CD14-positive monocyte (primary cell): ENCODE data around the gene ALDH5A1. TPM values are rescaled to one million over a fixed set of nuclear protein-coding genes. Genes with fewer than 3 reads are reported as not detected.

Experiments
- DNase-seq, 3 donors: peaks; one replicate each; pipeline ENCODE4 v3.0.0-alpha.2; 2011 to 2022
- H2AFZ ChIP-seq: 2 replicates; pipeline ENCODE4 v1.6.0; 2012; ENCODE audit warnings: mild to moderate bottlenecking, low read depth, low read length, inconsistent platforms; ENCODE audit not compliant: insufficient read depth, poor library complexity, severe bottlenecking
- H3K27ac ChIP-seq, 2 donors: 1 replicate in 1 of 2; 2 replicates in 1 of 2; pipeline ENCODE4 v1.5.1; 2012 to 2013; ENCODE audit warnings: low read length in 2 of 2, control low read depth in 1 of 2, inconsistent platforms in 1 of 2, low read depth in 1 of 2, mild to moderate bottlenecking in 1 of 2
- H3K27me3 ChIP-seq, 2 donors: one replicate each; pipeline versions ENCODE4 v1.6.0 to v1.6.1; 2011 to 2013; ENCODE audit warnings: low read length in 2 of 2; ENCODE audit not compliant: control insufficient read depth in 2 of 2, insufficient read depth in 2 of 2
- H3K36me3 ChIP-seq, 2 donors: replicated peaks in 1 of 2; 1 replicate in 1 of 2; 2 replicates in 1 of 2; pipeline versions ENCODE4 v1.5.1 to v1.6.1; 2012 to 2013; ENCODE audit warnings: low read length in 2 of 2, control low read depth in 1 of 2, inconsistent platforms in 1 of 2, mild to moderate bottlenecking in 1 of 2; ENCODE audit not compliant: insufficient read depth in 2 of 2, control insufficient read depth in 1 of 2
- H3K4me1 ChIP-seq, 2 donors: 1 replicate in 1 of 2; 2 replicates in 1 of 2; pipeline versions ENCODE4 v1.5.1 to v1.6.1; 2012 to 2013; ENCODE audit warnings: low read length in 2 of 2, control low read depth in 1 of 2, inconsistent platforms in 1 of 2, mild to moderate bottlenecking in 1 of 2, moderate library complexity in 1 of 2; ENCODE audit not compliant: insufficient read depth in 2 of 2, control insufficient read depth in 1 of 2
- H3K4me2 ChIP-seq: replicated peaks from 2 replicates; pipeline ENCODE3; 2012; ENCODE audit warnings: low read length, moderate library complexity, mild to moderate bottlenecking; ENCODE audit not compliant: poor library complexity, severe bottlenecking; ENCODE audit errors: extremely low read depth
- H3K4me3 ChIP-seq, 3 experiments: fragments of 200-600 bp in 1 of 3; sonication (generic) in 1 of 3; replicated peaks in 1 of 3; 1 replicate in 2 of 3; 2 replicates in 1 of 3; pipeline ENCODE4 v1.5.1; 2011 to 2013; ENCODE audit warnings: low read length in 3 of 3, mild to moderate bottlenecking in 3 of 3, control low read depth in 2 of 3, low read depth in 2 of 3, inconsistent platforms in 1 of 3, moderate library complexity in 1 of 3
- H3K79me2 ChIP-seq: 2 replicates; pipeline ENCODE4 v1.6.0; 2012; ENCODE audit warnings: mild to moderate bottlenecking, control low read depth, inconsistent platforms, low read length, moderate library complexity; ENCODE audit not compliant: insufficient read depth
- H3K9ac ChIP-seq: 2 replicates; pipeline ENCODE4 v1.6.0; 2017; ENCODE audit warnings: low read length, mild to moderate bottlenecking; ENCODE audit not compliant: insufficient read depth, poor library complexity, severe bottlenecking
- H3K9me3 ChIP-seq, 2 donors: replicated peaks in 1 of 2; 1 replicate in 1 of 2; 2 replicates in 1 of 2; pipeline versions ENCODE4 v1.5.1 to v1.6.1; 2012 to 2013; ENCODE audit warnings: low read length in 2 of 2, control low read depth in 1 of 2; ENCODE audit not compliant: control insufficient read depth in 1 of 2, insufficient read depth in 1 of 2
- H4K20me1 ChIP-seq: 2 replicates; pipeline ENCODE4 v1.6.0; 2012; ENCODE audit warnings: mild to moderate bottlenecking, low read length, control low read depth, moderate library complexity; ENCODE audit not compliant: insufficient read depth
- H3K27ac Mint-ChIP-seq, 7 donors: one replicate each; pipeline ENCODE4 v1.8.0; 2020; ENCODE audit warnings: mild to moderate bottlenecking in 7 of 7, mixed read lengths in 7 of 7, moderate library complexity in 6 of 7, inconsistent platforms in 2 of 7
- H3K27me3 Mint-ChIP-seq, 3 donors: one replicate each; pipeline ENCODE4 v1.8.0; 2021 to 2022; ENCODE audit warnings: low read depth in 3 of 3, mild to moderate bottlenecking in 3 of 3, mixed read lengths in 3 of 3, moderate library complexity in 3 of 3, inconsistent platforms in 1 of 3
- H3K36me3 Mint-ChIP-seq, 2 donors: one replicate each; pipeline ENCODE4 v1.8.0; 2020; ENCODE audit warnings: mixed read lengths in 2 of 2, inconsistent platforms in 1 of 2, mild to moderate bottlenecking in 1 of 2
- H3K4me1 Mint-ChIP-seq: one replicate; pipeline ENCODE4 v1.8.0; 2020; ENCODE audit warnings: mild to moderate bottlenecking, mixed read lengths
- H3K4me3 Mint-ChIP-seq, 2 donors: one replicate each; pipeline ENCODE4 v1.8.0; 2020; ENCODE audit warnings: mild to moderate bottlenecking in 2 of 2, mixed read lengths in 2 of 2, moderate library complexity in 1 of 2
- H3K9me3 Mint-ChIP-seq, 7 donors: one replicate each; pipeline ENCODE4 v1.8.0; 2020 to 2022; ENCODE audit warnings: mixed read lengths in 7 of 7, mild to moderate bottlenecking in 6 of 7, moderate library complexity in 6 of 7, inconsistent platforms in 2 of 7
- CTCF ChIP-seq: fragments of 200-600 bp; IDR thresholded peaks from one replicate; pipeline ENCODE4 v1.8.0; 2022; ENCODE audit warnings: antibody characterized with exemption, mild to moderate bottlenecking
- WGBS: methylation state at CpG from one replicate; pipeline ENCODE4 v1.1.5; 2013; ENCODE audit warnings: missing lambda C conversion rate; ENCODE audit not compliant: insufficient coverage; 5-methylcytosine and 5-hydroxymethylcytosine counted together
- intact Hi-C, 2 donors: fragments of 100-400 bp; cut with micrococcal nuclease; formaldehyde crosslinking; loops; one replicate each; pipeline versions ENCODE4 v1.15.0 to v1.15.1; 2023
- polyA plus RNA-seq, 3 donors: library from polyadenylated mRNA; depleted of rRNA in 1 of 3; unstranded in 2 of 3; stranded (reverse) in 1 of 3; fragments of 300-500 nt in 2 of 3; fragments of >200 nt in 1 of 3; fragmentation: Illumina TruSeq in 2 of 3; gene quantifications; 1 replicate in 2 of 3; 2 replicates in 1 of 3; pipeline ENCODE4 v1.2.3, GENCODE V29; 2012 to 2021

Gene ALDH5A1
- polyA plus RNA-seq, 3 donors: 0.04 to 0.33 (median 0.17) TPM

GRCh38 chr6:24535210-24535609, 40.4 kb downstream of the ALDH5A1 start:
- no peak overlapping the region for H3K4me3 ChIP-seq
- WGBS: no CpG with 5 or more reads among the region's 3 CpGs
- no peaks in the 10 kb centered on the region for H3K4me1 ChIP-seq
- intact Hi-C loops: no loop called here
- Mint-ChIP-seq H3K27ac (no peak overlapping the region), H3K36me3 (no peaks in the 10 kb centered on the region), H3K4me1 (no peaks in the 10 kb centered on the region), H3K27me3 (no peaks in the 10 kb centered on the region), H3K9me3 (no peaks in the 10 kb centered on the region), H3K4me3 (no peak overlapping the region)
- TF ChIP-seq CTCF: no peak
- no peak overlapping the region for H3K9ac ChIP-seq
- H3K4me2 ChIP-seq: no peak overlapping the region
- no peak overlapping the region for H3K27ac ChIP-seq
- no peak for DNase-seq
- H3K27me3 ChIP-seq: no peaks in the 10 kb centered on the region
- H2AFZ ChIP-seq: no peak overlapping the region
- H3K79me2 ChIP-seq: no peaks in the 10 kb centered on the region
- H4K20me1 ChIP-seq: no peaks in the 10 kb centered on the region
- H3K36me3 ChIP-seq: no peaks in the 10 kb centered on the region
- no peaks in the 10 kb centered on the region for H3K9me3 ChIP-seq

- Histone ChIP-seq H2AFZ (no peak overlapping the region), H3K9me3 (no peaks in the 10 kb centered on the region), H3K27ac (no peak overlapping the region), H3K9ac (no peak overlapping the region), H3K79me2 (no peaks in the 10 kb centered on the region), H3K27me3 (no peaks in the 10 kb centered on the region), H3K4me2 (no peak overlapping the region), H3K4me3 (no peak overlapping the region), H3K36me3 (no peaks in the 10 kb centered on the region), H4K20me1 (no peaks in the 10 kb centered on the region), H3K4me1 (no peaks in the 10 kb centered on the region)
- Mint-ChIP-seq H3K4me3 (no peak overlapping the region), H3K4me1 (no peaks in the 10 kb centered on the region), H3K36me3 (no peaks in the 10 kb centered on the region), H3K27ac (no peak overlapping the region), H3K27me3 (no peaks in the 10 kb centered on the region), H3K9me3 (no peaks in the 10 kb centered on the region)
- no peak for TF ChIP-seq CTCF
- intact Hi-C loops: no loop called here
- no peak for DNase-seq
- WGBS: no CpG with 5 or more reads among the region's 4 CpGs
Observed at GRCh38 chr6:24536466-24536865, 41.7 kb downstream of the ALDH5A1 start.
